ENCODE measurements around the gene C21orf91. TPM values are rescaled to one million over a fixed set of nuclear protein-coding genes. Genes with fewer than 3 reads are reported as not detected.
A peak's percentile ranks its signal among the peaks of the same experiment; 100 is the strongest.

Gene C21orf91
- 18.2 TPM for polyA plus RNA-seq

GRCh38 chr21:17819114-17819876 lies at the start of gene C21orf91:
TSS of gene C21orf91 (minus strand) at chr21:17819356. CDS start at chr21:17818318, 1,038 bp downstream.
- Mint-ChIP-seq H3K4me3 (peak within 1 kb of the TSS; percentile 97 to 100 (median 98)), H3K4me1 (peaks cover 16 to 27% (median 26%) of the 10 kb centered on the region in 3 donors), H3K36me3 (no peaks in the 10 kb centered on the region), H3K27me3 (no peaks in the 10 kb centered on the region), H3K9me3 (no peaks in the 10 kb centered on the region), H3K27ac (peak within 1 kb of the TSS; percentile 96 to 100 (median 100))

GRCh38 chr21:17866590-17866989 lies 47.4 kb upstream of the C21orf91 start:
- Mint-ChIP-seq H3K4me3 (no peak overlapping the region), H3K9me3 (peaks cover 0 to 13% (median 4%) of the 10 kb centered on the region in 3 donors), H3K27me3 (peaks cover under 1% of the 10 kb centered on the region), H3K36me3 (peaks cover 6% of the 10 kb centered on the region), H3K4me1 (peaks cover 0 to under 1% (median 0%) of the 10 kb centered on the region in 3 donors), H3K27ac (no peak overlapping the region)

DNA sequence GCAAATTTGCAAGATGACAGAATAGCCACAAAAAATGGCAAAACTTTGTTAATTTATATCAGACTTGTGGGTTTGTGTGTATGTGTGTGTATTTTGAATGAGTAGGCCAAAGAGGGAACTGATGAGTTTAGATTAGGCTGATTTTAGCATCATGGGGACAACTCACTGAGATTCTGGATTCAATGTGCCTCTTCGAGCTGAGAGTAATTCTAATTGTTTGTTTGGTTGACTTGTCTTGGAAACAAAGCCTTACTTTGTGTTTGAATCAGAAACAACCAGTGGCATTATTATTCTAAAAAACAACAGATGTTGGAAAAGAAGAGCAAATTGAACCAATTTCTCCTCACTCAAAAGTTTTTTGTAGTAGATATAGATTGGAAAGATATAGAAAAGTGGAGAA lies 40.5 kb upstream of the C21orf91 start:
- no peak overlapping the region for H3K27ac Mint-ChIP-seq
- H3K4me3 Mint-ChIP-seq = no peak overlapping the region
- H3K9me3 Mint-ChIP-seq = peaks cover 0 to 5% (median 0%) of the 10 kb centered on the region in 3 donors
- peaks cover 1% of the 10 kb centered on the region for H3K36me3 Mint-ChIP-seq
- H3K4me1 Mint-ChIP-seq = peaks cover 0 to 1% (median 0%) of the 10 kb centered on the region in 3 donors
- peaks cover 1% of the 10 kb centered on the region for H3K27me3 Mint-ChIP-seq

DNA sequence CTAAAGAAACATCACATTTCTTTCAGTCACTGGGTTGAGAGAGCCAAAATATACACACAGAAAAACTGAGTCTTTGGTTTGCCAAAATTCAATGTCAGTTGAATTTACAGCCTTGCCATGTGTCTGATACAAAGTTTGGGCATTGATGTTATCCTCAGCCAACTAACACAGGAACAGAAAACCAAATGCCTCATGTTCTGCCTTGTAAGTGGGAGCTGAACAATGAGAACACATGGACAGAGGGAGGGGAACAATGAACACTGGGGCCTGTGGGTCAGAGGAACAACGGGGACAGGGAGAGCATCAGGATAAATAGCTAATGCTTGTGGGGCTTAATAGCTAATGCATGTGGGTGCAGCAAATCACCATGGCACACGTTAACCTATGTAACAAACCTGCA lies 39.6 kb upstream of the C21orf91 start:
- H3K27ac Mint-ChIP-seq = no peak overlapping the region
- H3K4me1 Mint-ChIP-seq = peaks cover 0 to 2% (median 0%) of the 10 kb centered on the region in 3 donors
- peaks cover 1% of the 10 kb centered on the region for H3K36me3 Mint-ChIP-seq
- peaks cover 0 to 5% (median 0%) of the 10 kb centered on the region in 3 donors for H3K9me3 Mint-ChIP-seq
- no peak overlapping the region for H3K4me3 Mint-ChIP-seq
- peaks cover 1% of the 10 kb centered on the region for H3K27me3 Mint-ChIP-seq

DNA sequence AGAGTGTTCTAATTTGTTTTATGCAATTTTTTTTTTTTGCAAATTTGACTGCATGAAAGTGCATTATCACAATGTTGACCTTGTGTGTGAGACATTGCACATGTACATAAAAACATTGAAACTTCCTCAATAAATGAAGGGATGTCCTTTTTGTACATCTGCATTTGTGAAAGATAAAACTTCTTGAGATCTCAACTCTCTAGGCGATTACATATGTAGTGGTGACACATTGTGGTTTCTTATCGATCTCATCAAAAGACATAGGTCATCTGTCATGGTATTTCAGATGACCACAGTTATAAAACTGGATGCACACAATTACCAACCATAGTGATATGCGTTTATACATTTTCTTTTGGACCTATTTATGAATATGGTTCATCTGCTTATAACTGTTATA lies 35.6 kb upstream of the C21orf91 start:
- Mint-ChIP-seq H3K36me3 (peaks cover 3% of the 10 kb centered on the region), H3K27ac (no peak overlapping the region), H3K27me3 (no peaks in the 10 kb centered on the region), H3K4me3 (no peak overlapping the region), H3K9me3 (peaks cover 0 to 3% (median 0%) of the 10 kb centered on the region in 3 donors), H3K4me1 (peaks cover 0 to 4% (median 2%) of the 10 kb centered on the region in 3 donors)

DNA sequence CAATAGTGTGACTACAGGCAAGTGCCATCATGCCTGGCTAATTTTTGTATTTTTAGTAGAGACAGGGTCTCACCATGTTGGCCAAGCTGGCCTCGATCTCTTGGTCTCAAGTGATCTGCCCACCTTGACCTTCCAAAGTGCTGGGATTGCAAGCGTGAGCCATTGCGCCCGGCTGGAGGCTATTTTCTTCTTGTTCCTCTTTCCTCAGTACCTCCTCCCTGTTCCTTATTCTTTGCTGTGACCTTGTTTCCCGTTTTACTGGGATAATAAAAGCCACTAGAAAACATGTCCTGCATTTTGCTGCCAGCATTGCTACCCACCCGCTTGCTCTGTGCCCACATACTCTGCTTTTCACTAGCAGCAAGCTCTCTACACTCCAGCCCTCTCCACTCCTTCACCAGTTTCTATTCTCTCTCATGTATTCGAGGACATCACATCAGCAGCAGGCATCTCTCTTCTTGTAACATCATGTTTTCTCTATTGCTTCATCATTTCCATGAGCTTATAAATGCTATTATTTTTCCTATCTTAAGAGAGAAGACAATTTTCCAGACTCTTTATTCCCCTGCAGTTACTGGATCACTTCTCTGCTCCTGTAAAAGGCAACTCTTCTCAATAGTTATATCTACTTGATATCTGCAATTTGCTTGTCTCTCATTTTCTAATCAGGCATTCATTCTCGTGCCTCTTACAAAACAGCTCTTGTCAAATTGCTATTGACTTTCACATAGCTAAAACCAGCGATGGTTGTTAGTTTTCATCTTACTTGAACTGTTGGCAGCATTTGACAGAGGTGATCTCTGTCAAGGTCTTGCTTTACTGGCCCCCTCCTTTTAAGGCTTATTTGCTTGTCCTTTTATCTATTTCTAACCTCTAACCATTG lies 34.5 kb upstream of the C21orf91 start:
- peaks cover 0 to 4% (median 2%) of the 10 kb centered on the region in 3 donors for H3K4me1 Mint-ChIP-seq
- no peak overlapping the region for H3K27ac Mint-ChIP-seq
- H3K4me3 Mint-ChIP-seq = no peak overlapping the region
- peaks cover 3% of the 10 kb centered on the region for H3K36me3 Mint-ChIP-seq
- H3K9me3 Mint-ChIP-seq = peaks cover 0 to 4% (median 0%) of the 10 kb centered on the region in 3 donors
- no peaks in the 10 kb centered on the region for H3K27me3 Mint-ChIP-seq

DNA sequence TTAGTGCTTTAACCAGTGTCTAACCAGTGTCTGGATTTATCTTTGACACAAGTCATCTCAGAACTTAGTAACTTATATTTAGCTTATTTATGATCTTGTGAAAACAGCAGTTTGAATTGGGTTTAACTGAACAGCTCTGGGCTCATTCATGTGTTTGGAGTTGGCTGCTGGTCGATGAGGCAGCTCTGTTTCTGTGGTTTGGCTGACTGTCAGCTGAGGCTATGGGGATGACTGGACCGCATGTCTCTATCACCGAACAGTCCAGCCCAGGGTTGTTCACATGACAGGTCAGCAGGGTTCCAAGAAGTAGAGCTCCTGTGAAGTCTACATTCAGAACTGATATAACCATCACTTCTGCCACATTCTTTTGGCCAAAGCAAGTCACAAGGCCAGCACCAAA lies 29.1 kb upstream of the C21orf91 start:
- Mint-ChIP-seq H3K4me3 (no peak overlapping the region), H3K27ac (peak overlapping the region in 1 of 3 donors; percentile 44)

GRCh38 chr21:17841103-17841502 lies 21.9 kb upstream of the C21orf91 start:
- Mint-ChIP-seq H3K9me3 (peaks cover 0 to 1% (median 0%) of the 10 kb centered on the region in 3 donors), H3K4me1 (no peaks in the 10 kb centered on the region), H3K27me3 (no peaks in the 10 kb centered on the region), H3K4me3 (no peak overlapping the region), H3K36me3 (peaks cover 2% of the 10 kb centered on the region), H3K27ac (no peak overlapping the region)

More for the DNA sequence above, 29.1 kb upstream of the C21orf91 start:
- no peaks in the 10 kb centered on the region for H3K27me3 Mint-ChIP-seq
- peaks cover 0 to 5% (median 0%) of the 10 kb centered on the region in 3 donors for H3K9me3 Mint-ChIP-seq
- H3K4me1 Mint-ChIP-seq = no peaks in the 10 kb centered on the region
- peaks cover 4% of the 10 kb centered on the region for H3K36me3 Mint-ChIP-seq

- Mint-ChIP-seq H3K36me3 (no peaks in the 10 kb centered on the region), H3K27ac (no peak overlapping the region), H3K27me3 (no peaks in the 10 kb centered on the region), H3K4me3 (peak overlapping the region in 2 of 4 donors; percentile 2 to 25), H3K9me3 (no peaks in the 10 kb centered on the region), H3K4me1 (peaks cover 10 to 22% (median 11%) of the 10 kb centered on the region in 3 donors)
Observed at GRCh38 chr21:17834639-17835354, 15.6 kb upstream of the C21orf91 start.

DNA sequence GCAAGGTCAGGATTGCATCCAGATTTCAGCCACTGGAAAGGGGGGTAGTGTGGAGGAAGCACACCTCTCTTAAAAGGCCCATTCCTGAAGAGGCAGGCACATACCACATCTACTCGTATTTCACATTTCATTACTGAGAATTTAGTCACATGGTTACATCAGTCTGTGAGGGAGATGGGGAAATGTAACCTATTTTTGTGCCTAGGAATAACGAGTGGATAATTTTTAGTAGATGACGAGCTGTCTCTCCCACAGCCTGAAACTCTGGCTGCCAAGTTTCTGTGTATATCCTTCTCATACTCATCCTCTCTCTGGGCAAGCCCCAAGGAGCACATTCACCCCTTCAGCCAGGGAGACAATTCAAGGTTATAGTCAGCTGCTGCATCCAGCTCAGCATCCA lies 10.3 kb upstream of the C21orf91 start:
- Mint-ChIP-seq H3K27ac (no peak overlapping the region), H3K4me1 (peaks cover 0 to 13% (median 1%) of the 10 kb centered on the region in 3 donors), H3K27me3 (no peaks in the 10 kb centered on the region)

DNA sequence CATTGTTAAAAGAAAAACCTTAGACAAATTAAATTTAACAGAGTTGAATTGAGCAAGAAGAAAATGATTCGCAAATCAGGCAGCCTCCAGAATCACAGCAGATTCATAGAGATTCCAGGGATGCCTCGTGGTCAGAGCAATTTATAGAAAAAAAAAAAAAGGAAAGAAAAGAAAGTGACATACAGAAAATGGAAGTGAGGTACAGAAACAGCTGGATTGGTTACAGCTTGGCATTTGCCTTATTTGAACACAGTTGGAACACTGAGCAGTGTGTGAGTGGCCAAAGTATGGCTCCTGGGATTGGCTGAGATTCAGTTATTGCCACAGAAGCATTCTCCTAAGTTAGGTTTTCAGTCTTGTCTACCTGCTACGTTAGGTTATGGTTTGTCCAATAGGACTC lies 9.1 kb upstream of the C21orf91 start:
- no peak overlapping the region for H3K4me3 Mint-ChIP-seq
- peaks cover 0 to 9% (median 0%) of the 10 kb centered on the region in 3 donors for H3K4me1 Mint-ChIP-seq
- no peaks in the 10 kb centered on the region for H3K36me3 Mint-ChIP-seq
- no peak overlapping the region for H3K27ac Mint-ChIP-seq
- H3K9me3 Mint-ChIP-seq = peaks cover 0 to 1% (median 0%) of the 10 kb centered on the region in 3 donors
- H3K27me3 Mint-ChIP-seq = no peaks in the 10 kb centered on the region

More for the DNA sequence above, 10.3 kb upstream of the C21orf91 start:
- H3K4me3 Mint-ChIP-seq = peak overlapping the region in 1 of 4 donors; percentile 21
- peaks cover 0 to 1% (median 0%) of the 10 kb centered on the region in 3 donors for H3K9me3 Mint-ChIP-seq
- no peaks in the 10 kb centered on the region for H3K36me3 Mint-ChIP-seq

DNA sequence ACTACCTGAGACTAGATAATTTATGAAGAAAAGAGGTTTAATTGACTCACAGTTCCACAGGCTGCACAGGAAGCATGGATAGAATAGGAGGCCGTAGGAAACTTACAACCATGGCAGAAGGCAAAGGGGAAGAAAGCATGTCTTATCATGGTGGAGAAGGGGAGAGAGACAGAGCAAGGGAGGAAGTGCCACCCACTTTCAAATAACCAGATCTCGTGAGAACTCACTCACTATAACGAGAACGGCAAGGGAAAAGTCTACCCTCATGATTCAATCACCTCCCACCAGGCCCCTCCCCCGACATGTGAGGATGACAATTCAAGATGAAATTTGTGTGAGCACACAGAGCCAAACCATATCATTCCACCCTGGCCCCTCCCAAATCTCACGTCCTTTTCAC lies 4.7 kb upstream of the C21orf91 start:
- Mint-ChIP-seq H3K36me3 (no peaks in the 10 kb centered on the region), H3K9me3 (peaks cover 0 to 1% (median 0%) of the 10 kb centered on the region in 3 donors), H3K4me1 (peaks cover 4 to 13% (median 11%) of the 10 kb centered on the region in 3 donors), H3K4me3 (no peak overlapping the region), H3K27me3 (no peaks in the 10 kb centered on the region), H3K27ac (no peak overlapping the region)

GRCh38 chr21:17821121-17821520 lies 2.0 kb upstream of the C21orf91 start:
- Mint-ChIP-seq H3K4me1 (peaks cover 13 to 25% (median 24%) of the 10 kb centered on the region in 3 donors), H3K27me3 (no peaks in the 10 kb centered on the region), H3K36me3 (no peaks in the 10 kb centered on the region), H3K27ac (peak overlapping the region; percentile 76 to 100 (median 85)), H3K9me3 (peaks cover 0 to 1% (median 0%) of the 10 kb centered on the region in 3 donors), H3K4me3 (peak overlapping the region in 3 of 4 donors; percentile 85 to 100 (median 98))

DNA sequence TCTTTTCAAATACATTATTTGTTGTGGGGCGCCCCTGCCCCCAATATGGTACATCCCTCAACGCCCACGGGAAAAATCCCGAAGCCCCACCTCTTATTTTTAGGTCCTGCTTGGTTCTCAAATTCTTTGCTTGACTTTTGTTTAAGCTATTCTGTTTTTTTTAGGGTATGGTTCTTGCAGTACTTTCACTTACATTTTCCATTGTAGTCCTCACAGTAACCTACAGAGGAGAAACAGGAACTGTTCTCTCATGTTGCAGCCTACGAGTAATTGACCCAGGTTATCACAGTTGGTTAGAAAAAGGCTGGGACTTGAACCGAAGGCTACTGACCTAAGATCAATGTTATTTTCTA lies 697 bp upstream of the C21orf91 start:
- H3K4me1 Mint-ChIP-seq = peaks cover 13 to 26% (median 26%) of the 10 kb centered on the region in 3 donors
- H3K4me3 Mint-ChIP-seq = peak overlapping the region; percentile 85 to 100 (median 98)
- H3K27ac Mint-ChIP-seq = peak overlapping the region; percentile 76 to 100 (median 100)
- no peaks in the 10 kb centered on the region for H3K36me3 Mint-ChIP-seq
- peaks cover 0 to 1% (median 0%) of the 10 kb centered on the region in 3 donors for H3K9me3 Mint-ChIP-seq
- H3K27me3 Mint-ChIP-seq = no peaks in the 10 kb centered on the region

All from IgD-negative memory B cell (primary cell).